ENCODE results near the gene EMX2. TPM values are rescaled to one million over a fixed set of nuclear protein-coding genes. Genes with fewer than 3 reads are reported as not detected.

EMX2 gene
- total RNA-seq, 2 experiments from 2014 or later = not detected

DNA sequence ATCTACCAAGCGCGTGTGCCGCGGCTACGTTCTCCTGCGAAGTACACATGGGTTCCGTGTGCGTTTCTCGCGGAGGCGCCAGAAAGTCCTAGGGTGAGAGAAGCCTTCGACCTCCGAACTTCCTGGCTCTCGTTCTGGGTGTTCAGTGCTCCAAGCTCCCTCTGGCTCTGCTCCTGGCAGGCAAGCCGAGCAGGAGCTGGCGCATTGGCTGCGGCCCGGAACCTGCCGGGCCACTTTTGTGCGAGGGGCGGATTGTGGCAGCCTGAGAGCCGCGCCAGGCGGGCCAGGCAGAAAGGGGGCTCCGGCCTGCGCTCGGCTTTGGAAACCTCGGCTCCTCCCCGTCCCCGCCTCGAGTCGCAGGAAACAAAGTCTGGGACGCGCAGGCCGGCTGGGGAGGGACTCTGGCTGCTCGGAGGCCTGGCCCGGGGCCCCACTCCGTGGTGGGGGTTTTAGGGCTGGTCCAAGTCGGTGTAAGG, 9.6 kb downstream of the EMX2 start:
- Mint-ChIP-seq H3K27me3 (peaks cover 80% of the 10 kb centered on the region), H3K36me3 (peaks cover 5% of the 10 kb centered on the region), H3K27ac (peak overlapping the region; percentile 73), H3K4me3 (peak overlapping the region; percentile 13), H3K4me1 (peaks cover 15% of the 10 kb centered on the region), H3K9me3 (peaks cover 4% of the 10 kb centered on the region)
- POLR2A ChIA-PET = no interaction called here
- ATAC-seq (ENCODE audit: low read depth) (no peak), DNase-seq (peak; percentile 31)

DNA sequence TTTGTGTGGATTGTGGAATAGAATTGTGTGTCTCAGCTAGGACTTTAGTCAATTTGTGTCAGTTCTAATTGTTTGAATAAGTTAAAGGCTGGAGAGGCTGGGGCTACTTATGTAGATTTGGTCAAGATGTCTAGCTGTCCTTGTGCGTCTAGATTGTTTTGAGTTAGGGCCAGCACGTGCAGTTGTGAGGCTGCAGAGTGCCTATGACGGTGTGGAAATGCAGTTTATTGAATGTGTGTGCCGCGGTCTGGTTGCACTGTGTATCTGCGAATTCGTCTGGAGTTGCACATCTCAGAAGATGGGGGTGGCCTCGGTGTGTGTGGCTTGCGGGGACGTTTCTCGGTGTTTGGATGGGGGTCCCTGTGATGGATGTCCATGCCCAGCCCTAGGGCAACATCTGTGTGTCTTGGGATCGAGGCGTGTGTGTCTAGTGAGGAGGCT, 10.2 kb downstream of the EMX2 start:
- ATAC-seq (ENCODE audit: low read depth) (no peak), DNase-seq (no peak)
- no peak overlapping the region for H3K4me3 Mint-ChIP-seq
- POLR2A ChIA-PET = no interaction called here
- H3K9me3 Mint-ChIP-seq = peaks cover 4% of the 10 kb centered on the region
- peaks cover 75% of the 10 kb centered on the region for H3K27me3 Mint-ChIP-seq
- H3K36me3 Mint-ChIP-seq = peaks cover 5% of the 10 kb centered on the region
- peak overlapping the region; percentile 73 for H3K27ac Mint-ChIP-seq
- H3K4me1 Mint-ChIP-seq = peaks cover 13% of the 10 kb centered on the region

DNA sequence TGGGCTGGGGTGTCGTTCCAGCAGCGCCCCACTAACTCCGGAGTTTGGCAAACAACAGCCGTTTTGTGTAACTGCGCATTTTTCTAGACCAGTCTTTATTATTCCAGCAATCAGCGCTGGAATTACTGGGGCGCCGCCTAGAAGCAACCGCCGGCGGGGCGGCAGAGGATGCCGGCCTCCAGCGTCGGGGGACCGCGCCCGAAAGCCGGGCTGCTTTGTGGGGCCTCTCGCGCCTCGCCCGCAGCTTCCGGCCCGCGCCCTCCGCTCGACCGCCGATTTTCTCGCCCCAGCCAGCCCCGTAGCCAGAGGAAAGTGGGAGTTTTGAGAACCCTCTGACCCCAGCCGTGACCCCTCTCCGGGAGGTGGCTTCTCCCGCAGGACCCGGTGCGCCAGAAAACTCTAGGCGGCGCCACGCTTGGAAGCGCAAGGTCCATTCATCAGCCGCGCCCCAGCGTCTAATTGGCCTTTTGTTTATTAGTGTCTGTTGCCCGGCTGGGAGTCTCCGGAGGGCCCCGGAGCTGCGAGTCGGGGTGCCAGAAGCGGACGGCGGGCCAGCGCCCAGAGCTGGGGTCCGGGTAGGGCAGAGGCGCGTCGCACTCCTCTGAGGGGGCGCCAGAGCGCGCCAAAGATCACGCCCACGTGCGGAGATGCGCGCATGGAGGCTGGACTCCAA, 10.7 kb downstream of the EMX2 start:
- Mint-ChIP-seq H3K36me3 (peaks cover 5% of the 10 kb centered on the region), H3K9me3 (peaks cover 1% of the 10 kb centered on the region), H3K27me3 (peaks cover 70% of the 10 kb centered on the region), H3K4me3 (no peak overlapping the region), H3K4me1 (peaks cover 9% of the 10 kb centered on the region), H3K27ac (no peak overlapping the region)
- DNase-seq (peak; percentile 35), ATAC-seq (ENCODE audit: low read depth) (no peak)
- POLR2A ChIA-PET = no interaction called here

DNA sequence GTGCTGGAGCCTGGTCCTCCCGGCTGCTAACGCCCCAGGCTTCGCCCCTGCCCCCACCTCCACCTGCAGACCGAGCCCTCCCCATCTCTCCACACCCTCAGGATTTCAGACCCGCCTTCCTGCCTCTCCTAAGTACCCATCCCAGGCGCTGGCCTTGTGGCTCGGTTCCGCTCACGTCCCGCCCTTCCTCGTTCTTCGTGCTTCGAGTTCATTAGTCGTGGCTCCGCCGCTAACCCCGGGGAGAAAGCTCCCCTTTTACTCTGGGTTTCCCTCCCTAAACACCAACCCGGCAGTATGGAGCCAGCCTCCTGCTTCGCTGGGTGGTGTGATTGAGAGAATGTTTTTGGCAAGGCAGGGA, 11.2 kb downstream of the EMX2 start:
- no peak for ATAC-seq (ENCODE audit: low read depth)
- POLR2A ChIA-PET = no interaction called here
- Mint-ChIP-seq H3K4me1 (peaks cover 9% of the 10 kb centered on the region), H3K36me3 (peaks cover 5% of the 10 kb centered on the region), H3K27ac (peak overlapping the region; percentile 74), H3K27me3 (peaks cover 64% of the 10 kb centered on the region), H3K9me3 (peaks cover 1% of the 10 kb centered on the region), H3K4me3 (peak overlapping the region; percentile 42)
- no peak for DNase-seq

DNA sequence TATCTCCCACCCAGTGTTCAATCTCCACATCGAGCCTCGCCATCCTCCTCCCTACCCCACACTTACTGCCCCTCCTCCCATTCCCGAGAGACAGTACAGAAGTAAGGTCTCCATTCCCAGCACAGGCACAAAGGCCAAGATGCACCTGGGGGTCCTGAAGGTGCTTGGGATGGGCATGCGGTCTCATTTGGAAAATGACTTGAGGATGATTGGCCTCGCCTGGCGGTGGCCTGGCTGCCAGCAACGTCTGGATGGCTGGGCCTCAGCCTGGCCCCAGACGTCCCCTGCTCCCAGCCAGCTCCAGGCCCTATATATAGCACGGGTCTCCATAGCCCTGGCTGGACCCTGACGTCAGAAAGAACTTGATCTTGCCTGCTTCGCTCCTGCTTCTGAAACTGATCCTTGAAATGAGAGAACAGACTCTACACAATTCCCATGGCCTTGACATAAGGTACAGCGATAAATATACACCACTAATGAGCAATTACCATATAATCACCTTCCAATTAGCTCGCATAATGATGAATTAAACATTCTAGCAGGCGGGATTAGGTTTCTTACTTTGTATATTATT, 11.8 kb downstream of the EMX2 start:
- ATAC-seq (ENCODE audit: low read depth) = no peak

DNA sequence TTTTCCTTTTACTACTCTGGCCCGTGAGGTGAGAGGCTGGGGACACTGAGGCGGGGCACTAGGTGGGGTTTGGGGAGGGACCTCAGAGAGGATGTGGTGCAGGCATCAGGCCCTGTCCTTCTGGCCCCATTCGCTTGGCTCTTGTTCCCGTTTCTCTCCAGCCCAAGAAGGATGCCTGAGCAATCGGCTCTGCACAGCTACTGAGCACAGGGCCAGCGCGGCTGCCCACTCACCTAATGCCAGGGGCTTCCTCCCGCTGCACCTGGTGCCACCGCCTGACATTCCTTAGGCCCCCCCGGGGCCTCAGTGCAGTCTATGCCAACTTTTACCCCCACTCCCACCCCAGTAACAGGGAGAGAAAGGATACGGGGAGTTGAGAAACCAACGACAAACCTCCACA, 12.5 kb downstream of the EMX2 start:
- Mint-ChIP-seq H3K36me3 (peaks cover 5% of the 10 kb centered on the region), H3K9me3 (peaks cover 1% of the 10 kb centered on the region), H3K27ac (no peak overlapping the region), H3K4me3 (no peak overlapping the region), H3K4me1 (peaks cover 9% of the 10 kb centered on the region), H3K27me3 (peaks cover 52% of the 10 kb centered on the region)
- no peak for DNase-seq
- POLR2A ChIA-PET = no interaction called here
- no peak for ATAC-seq (ENCODE audit: low read depth)

More for the DNA sequence above, 11.8 kb downstream of the EMX2 start:
- Mint-ChIP-seq H3K27me3 (peaks cover 59% of the 10 kb centered on the region), H3K9me3 (peaks cover 1% of the 10 kb centered on the region), H3K4me1 (peaks cover 9% of the 10 kb centered on the region), H3K36me3 (peaks cover 5% of the 10 kb centered on the region), H3K4me3 (peak overlapping the region; percentile 42), H3K27ac (peak overlapping the region; percentile 34)
- DNase-seq = no peak
- POLR2A ChIA-PET = no interaction called here

DNA sequence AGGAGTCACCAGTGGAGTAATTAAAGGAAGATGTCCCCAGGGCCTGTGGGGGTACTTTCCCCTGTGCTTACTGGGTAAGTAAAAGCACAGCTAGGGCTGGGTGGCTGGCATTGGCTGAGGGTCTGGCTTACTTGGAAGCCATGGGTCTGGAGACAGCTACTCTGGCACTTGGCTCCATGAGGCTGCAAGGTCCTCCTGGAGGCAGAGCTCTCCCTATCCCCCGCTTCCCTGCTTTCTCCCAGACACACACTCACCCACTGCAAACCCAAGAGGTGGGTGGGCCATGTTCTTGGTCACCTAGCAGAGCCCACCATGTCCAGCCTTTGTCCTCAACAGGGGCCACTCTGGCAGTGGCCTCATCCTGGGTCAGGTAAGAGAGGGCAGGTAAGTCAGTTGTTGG, 13.3 kb downstream of the EMX2 start:
- ATAC-seq (ENCODE audit: low read depth) (no peak), DNase-seq (no peak)
- POLR2A ChIA-PET = no interaction called here
- peaks cover 9% of the 10 kb centered on the region for H3K4me1 Mint-ChIP-seq
- H3K9me3 Mint-ChIP-seq = peaks cover 1% of the 10 kb centered on the region
- no peak overlapping the region for H3K4me3 Mint-ChIP-seq
- peaks cover 5% of the 10 kb centered on the region for H3K36me3 Mint-ChIP-seq
- no peak overlapping the region for H3K27ac Mint-ChIP-seq
- H3K27me3 Mint-ChIP-seq = peaks cover 44% of the 10 kb centered on the region

DNA sequence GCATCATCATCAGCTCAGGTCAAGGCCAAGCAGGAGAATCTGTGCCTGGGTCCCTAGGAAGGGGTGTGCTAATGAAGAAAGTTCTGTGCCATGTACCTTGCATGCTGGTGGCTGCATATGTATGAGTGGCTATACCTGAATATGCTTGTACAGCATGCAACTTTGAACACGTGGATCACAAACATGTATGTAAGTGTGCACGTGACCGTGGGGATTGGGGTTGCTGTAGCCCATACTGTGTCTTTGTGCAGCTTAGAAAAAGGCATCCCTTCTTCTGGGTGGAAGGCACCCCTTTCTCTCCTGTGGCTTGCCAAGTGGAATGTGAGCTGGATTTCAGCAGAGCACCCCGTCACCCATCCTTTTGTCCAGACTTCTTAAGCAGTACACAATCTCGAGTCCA, 13.8 kb downstream of the EMX2 start:
- Mint-ChIP-seq H3K27me3 (peaks cover 39% of the 10 kb centered on the region), H3K36me3 (peaks cover 5% of the 10 kb centered on the region), H3K9me3 (peaks cover 1% of the 10 kb centered on the region), H3K4me3 (no peak overlapping the region), H3K27ac (no peak overlapping the region), H3K4me1 (peaks cover 9% of the 10 kb centered on the region)
- DNase-seq (no peak), ATAC-seq (ENCODE audit: low read depth) (no peak)
- POLR2A ChIA-PET = no interaction called here

DNA sequence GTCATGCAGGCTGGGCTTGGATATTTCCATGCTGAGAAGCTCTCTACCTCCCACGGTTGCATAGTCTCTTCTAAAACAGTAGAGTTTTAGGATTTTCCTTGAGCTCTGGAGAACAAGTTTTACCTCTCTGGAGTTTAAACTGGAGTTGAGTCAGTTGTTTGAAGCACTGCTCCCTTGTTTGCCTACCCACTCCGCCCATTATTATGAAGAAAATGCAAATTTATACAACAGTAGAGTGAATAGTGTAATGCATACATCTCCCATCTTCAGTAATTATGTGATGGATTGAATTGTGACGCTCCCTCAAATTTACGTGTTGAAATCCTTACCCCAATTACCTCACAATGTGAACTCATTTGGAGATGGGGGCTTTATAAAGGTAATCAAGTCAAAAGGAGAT, 17.2 kb downstream of the EMX2 start:
- POLR2A ChIA-PET = no interaction called here
- H3K36me3 Mint-ChIP-seq = no peaks in the 10 kb centered on the region
- ATAC-seq (ENCODE audit: low read depth) (no peak), DNase-seq (no peak)
- no peaks in the 10 kb centered on the region for H3K9me3 Mint-ChIP-seq
- no peak overlapping the region for H3K4me3 Mint-ChIP-seq
- H3K27ac Mint-ChIP-seq = no peak overlapping the region
- H3K4me1 Mint-ChIP-seq = no peaks in the 10 kb centered on the region
- H3K27me3 Mint-ChIP-seq = peaks cover 16% of the 10 kb centered on the region

DNA sequence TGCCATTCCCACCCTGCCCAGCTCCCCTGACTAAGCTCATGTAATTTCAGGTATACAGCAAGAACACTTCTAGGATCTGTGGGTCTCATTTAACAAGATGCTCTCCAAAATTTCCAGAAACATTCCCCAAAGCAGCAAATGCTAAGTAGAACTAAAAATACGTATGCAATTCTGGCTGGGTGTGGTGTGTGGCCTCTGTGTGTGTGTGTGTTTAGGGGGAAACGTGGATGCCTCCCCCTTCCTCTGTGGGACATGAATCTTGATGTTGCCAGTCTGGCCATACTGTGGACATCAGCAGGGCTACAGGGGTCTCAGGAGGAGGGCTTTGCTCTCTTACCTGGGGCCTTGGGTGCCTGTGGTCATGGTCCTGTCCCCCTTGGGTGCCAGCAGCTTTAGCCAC, 18.4 kb downstream of the EMX2 start:
- H3K36me3 Mint-ChIP-seq = no peaks in the 10 kb centered on the region
- H3K27ac Mint-ChIP-seq = no peak overlapping the region
- DNase-seq (no peak), ATAC-seq (ENCODE audit: low read depth) (no peak)
- H3K27me3 Mint-ChIP-seq = peaks cover 5% of the 10 kb centered on the region
- H3K9me3 Mint-ChIP-seq = no peaks in the 10 kb centered on the region
- H3K4me3 Mint-ChIP-seq = no peak overlapping the region
- no peaks in the 10 kb centered on the region for H3K4me1 Mint-ChIP-seq
- POLR2A ChIA-PET = no interaction called here

DNA sequence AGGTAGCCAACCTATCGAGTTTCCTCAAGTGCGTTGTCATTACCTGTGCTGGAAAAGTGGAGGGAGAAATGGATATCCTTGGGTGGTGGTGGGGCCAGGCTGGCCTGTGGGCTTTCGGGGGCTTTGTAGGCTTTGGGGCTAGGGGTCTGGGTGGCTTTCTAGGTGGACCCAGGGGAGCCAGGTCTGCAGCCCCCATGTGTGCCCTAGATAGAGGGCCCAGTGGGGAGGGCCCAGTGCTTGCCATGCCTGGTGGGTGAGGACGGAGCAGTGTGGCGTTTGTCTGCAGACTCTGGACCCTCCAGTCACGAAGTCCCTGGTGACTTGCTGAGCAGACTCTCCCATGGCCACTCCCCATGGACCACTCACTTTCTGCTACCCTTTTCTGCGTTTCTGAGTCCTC, 19.7 kb downstream of the EMX2 start:
- H3K36me3 Mint-ChIP-seq = no peaks in the 10 kb centered on the region
- no peak overlapping the region for H3K27ac Mint-ChIP-seq
- peaks cover 4% of the 10 kb centered on the region for H3K27me3 Mint-ChIP-seq
- POLR2A ChIA-PET = no interaction called here
- DNase-seq (no peak), ATAC-seq (ENCODE audit: low read depth) (no peak)
- H3K4me3 Mint-ChIP-seq = no peak overlapping the region
- no peaks in the 10 kb centered on the region for H3K4me1 Mint-ChIP-seq
- H3K9me3 Mint-ChIP-seq = no peaks in the 10 kb centered on the region

DNA sequence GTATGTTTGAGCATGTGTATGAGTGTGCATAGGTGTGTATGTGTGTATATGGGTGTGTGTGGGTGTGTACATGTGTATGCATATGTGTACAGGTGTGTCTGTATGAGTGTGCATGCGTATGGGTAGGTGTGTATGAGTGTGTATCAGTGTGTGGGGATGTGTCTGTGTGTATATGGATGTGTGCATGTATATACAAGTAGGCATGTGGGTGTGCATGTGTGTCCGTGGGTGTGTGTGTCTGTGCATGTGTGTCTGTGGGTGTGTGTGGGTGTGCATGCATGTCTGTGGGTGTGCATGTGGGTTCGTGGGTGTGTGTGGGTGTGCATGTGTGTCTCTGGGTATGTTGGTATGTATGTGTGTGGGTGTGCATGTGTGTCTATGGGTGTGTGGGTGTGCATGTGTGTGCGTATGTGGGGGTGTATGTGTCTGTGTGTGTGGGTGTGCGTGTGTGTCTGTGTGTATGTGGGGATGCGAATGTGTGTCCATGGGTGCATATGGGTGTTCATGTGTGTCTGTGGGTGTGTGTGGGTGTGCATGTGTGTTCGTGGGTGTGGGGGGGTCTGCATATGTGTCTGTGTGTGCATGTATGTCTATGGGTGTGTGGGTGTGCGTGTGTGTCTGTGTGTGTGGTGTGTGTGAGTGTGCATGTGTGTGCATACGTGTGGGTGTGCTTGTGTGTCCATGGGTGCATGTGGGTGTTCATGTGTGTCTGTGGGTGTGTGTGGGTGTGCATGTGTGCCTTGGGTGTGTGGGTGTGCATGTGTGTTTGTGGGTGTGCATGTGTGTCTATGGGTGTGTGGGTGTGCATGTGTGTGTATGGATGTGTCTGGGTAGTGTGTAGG, 20.6 kb downstream of the EMX2 start:
- no peak for ATAC-seq (ENCODE audit: low read depth)
- POLR2A ChIA-PET = no interaction called here
- Mint-ChIP-seq H3K9me3 (no peaks in the 10 kb centered on the region), H3K36me3 (no peaks in the 10 kb centered on the region), H3K4me1 (no peaks in the 10 kb centered on the region), H3K27ac (no peak overlapping the region), H3K4me3 (no peak overlapping the region), H3K27me3 (peaks cover 4% of the 10 kb centered on the region)
- no peak for DNase-seq

DNA sequence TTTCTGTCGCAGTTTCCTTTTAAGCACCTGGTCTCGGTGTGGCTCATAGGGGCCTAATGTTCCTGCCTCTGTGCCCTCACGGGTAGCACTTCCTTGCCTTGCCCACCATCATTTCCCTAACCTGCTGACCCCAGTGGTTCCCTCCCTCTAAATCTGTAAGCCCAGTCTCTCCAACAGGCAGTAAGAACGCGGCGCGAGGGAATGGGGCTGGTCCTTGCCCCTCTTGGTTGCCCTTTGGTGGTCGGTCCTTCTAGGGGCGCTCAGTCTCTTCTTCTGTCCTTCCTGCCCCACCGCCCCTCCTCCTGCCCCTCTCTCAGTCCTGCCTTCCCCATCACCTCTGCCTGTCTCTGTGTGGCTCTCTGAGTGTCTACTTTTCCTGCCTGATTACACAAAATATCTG, 21.2 kb downstream of the EMX2 start:
- Mint-ChIP-seq H3K9me3 (no peaks in the 10 kb centered on the region), H3K4me3 (no peak overlapping the region), H3K27ac (no peak overlapping the region), H3K4me1 (no peaks in the 10 kb centered on the region), H3K27me3 (peaks cover 4% of the 10 kb centered on the region), H3K36me3 (no peaks in the 10 kb centered on the region)
- DNase-seq = no peak
- POLR2A ChIA-PET = no interaction called here
- no peak for ATAC-seq (ENCODE audit: low read depth)

DNA sequence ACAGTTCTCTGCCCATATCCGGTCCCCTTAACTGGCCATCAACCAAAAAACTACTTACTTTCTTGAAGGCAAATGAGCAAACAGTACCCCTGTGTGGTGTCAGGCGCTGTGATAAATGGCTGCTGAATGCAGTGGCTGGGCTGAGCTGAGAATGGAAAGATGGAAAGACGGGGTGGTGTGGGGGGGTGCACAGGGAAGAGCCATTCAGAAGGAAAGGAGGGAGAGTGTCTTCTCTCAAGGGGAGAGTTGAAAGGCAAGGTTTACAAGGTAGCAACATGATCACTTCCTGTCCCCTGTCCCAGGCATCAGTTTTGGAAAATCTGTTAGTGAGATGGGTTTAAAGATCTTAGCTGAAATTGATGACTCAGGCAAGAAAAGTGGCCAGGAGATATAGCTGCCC, 22.5 kb downstream of the EMX2 start:
- Mint-ChIP-seq H3K4me1 (no peaks in the 10 kb centered on the region), H3K36me3 (no peaks in the 10 kb centered on the region), H3K27ac (no peak overlapping the region), H3K9me3 (no peaks in the 10 kb centered on the region), H3K4me3 (no peak overlapping the region), H3K27me3 (peaks cover 4% of the 10 kb centered on the region)
- DNase-seq (no peak), ATAC-seq (ENCODE audit: low read depth) (no peak)
- POLR2A ChIA-PET = no interaction called here

Measured in activated naive CD8-positive, alpha-beta T cell treated with anti-CD3 and anti-CD28 coated beads, Interleukin-2, amount 10 ng/mL, durations not matched to agents 7 days and 5 days (primary cell).